HG02642 (cell line): ENCODE measurements around the gene IFT122.
"Not testable (repeated sequence)": the region's sequence is repeated elsewhere in the genome, so short reads cannot be mapped to it uniquely, and the experiment has no call there.

Experiments
- ATAC-seq: cut with Tn5 transposase; IDR thresholded peaks from one replicate; pipeline ENCODE4 v1.9.1; 2021; ENCODE audit warnings: mild to moderate bottlenecking; ENCODE audit not compliant: unreplicated experiment, poor library complexity

Gene IFT122

GRCh38 chr3:129492691-129493090 lies 52.7 kb downstream of the IFT122 start:
- no peak for ATAC-seq

- ATAC-seq = no peak
These were observed 53.2 kb downstream of the IFT122 start for GRCh38 chr3:129493206-129493605.

GRCh38 chr3:129494499-129494898 lies 54.5 kb downstream of the IFT122 start:
- not testable (repeated sequence) for ATAC-seq

GRCh38 chr3:129495006-129495639 lies 55.1 kb downstream of the IFT122 start:
- ATAC-seq = not testable (repeated sequence)

- ATAC-seq = not testable (repeated sequence)
These were observed 57.9 kb downstream of the IFT122 start for GRCh38 chr3:129497876-129498275.

GRCh38 chr3:129498603-129499488 lies 58.8 kb downstream of the IFT122 start:
- not testable (repeated sequence) for ATAC-seq

GRCh38 chr3:129499604-129500333 lies 59.7 kb downstream of the IFT122 start:
- not testable (repeated sequence) for ATAC-seq

GRCh38 chr3:129500334-129500658 lies 60.3 kb downstream of the IFT122 start:
- no peak for ATAC-seq

GRCh38 chr3:129501630-129502029 lies 61.6 kb downstream of the IFT122 start:
- no peak for ATAC-seq

GRCh38 chr3:129502641-129503408 lies 62.8 kb downstream of the IFT122 start:
- no peak for ATAC-seq

- no peak for ATAC-seq
These were observed 63.7 kb downstream of the IFT122 start for GRCh38 chr3:129503471-129504291.

GRCh38 chr3:129504471-129505100 lies 64.6 kb downstream of the IFT122 start:
- no peak for ATAC-seq

- no peak for ATAC-seq
These were observed 65.3 kb downstream of the IFT122 start for GRCh38 chr3:129505341-129505740.

- no peak for ATAC-seq
These were observed 66.3 kb downstream of the IFT122 start for GRCh38 chr3:129506231-129506742.

GRCh38 chr3:129507181-129507831 lies 67.3 kb downstream of the IFT122 start:
- ATAC-seq = no peak

GRCh38 chr3:129512595-129512994 lies 72.6 kb downstream of the IFT122 start:
- no peak for ATAC-seq

- no peak for ATAC-seq
These were observed 73.7 kb downstream of the IFT122 start for GRCh38 chr3:129513705-129514104.

- no peak for ATAC-seq
These were observed 74.1 kb downstream of the IFT122 start for GRCh38 chr3:129514110-129514509.
